A673 (cell line): ENCODE measurements around the gene CD8A.
"Not testable (repeated sequence)": the region's sequence is repeated elsewhere in the genome, so short reads cannot be mapped to it uniquely, and the experiment has no call there.

ENCODE experiments used
- CTCF ChIP-seq: fragments of 300-800, 200-600 bp; sonication (generic); conservative IDR thresholded peaks from 2 replicates; pipeline ENCODE4 v1.5.1; 2017; ENCODE audit warnings: low read depth, mild to moderate bottlenecking, antibody characterized with exemption, low read length, moderate library complexity, mixed read lengths
- EZH2 ChIP-seq: fragments of 200-600 bp; sonication (generic); IDR thresholded peaks from 2 replicates; pipeline ENCODE4 v1.6.1; 2017; ENCODE audit warnings: borderline replicate concordance, low read depth, mild to moderate bottlenecking, mixed read lengths, antibody characterized with exemption, low read length; ENCODE audit not compliant: poor library complexity, severe bottlenecking

- TF ChIP-seq CTCF, EZH2: not testable (repeated sequence)
Observed at GRCh38 chr2:86839455-86839854, 48.7 kb upstream of the CD8A start.
